HepG2 (cell line): ENCODE results near the gene FKBP8. TPM values are rescaled to one million over a fixed set of nuclear protein-coding genes. Genes with fewer than 3 reads are reported as not detected.

Source experiments
- FOXC1 ChIP-seq: sonication (generic); formaldehyde crosslinking; IDR thresholded peaks from 2 replicates; pipeline ENCODE4 v1.8.0; 2022; ENCODE audit warnings: mild to moderate bottlenecking, missing genetic modification reagents, borderline replicate concordance
- FOXJ3 ChIP-seq: sonication (generic); formaldehyde crosslinking; IDR thresholded peaks from 2 replicates; pipeline ENCODE4 v1.4.0; 2020; ENCODE audit warnings: missing genetic modification reagents, mild to moderate bottlenecking, borderline replicate concordance
- GABPB1 ChIP-seq: IDR thresholded peaks from 2 replicates; pipeline ENCODE4 v1.6.1; 2016; ENCODE audit warnings: mild to moderate bottlenecking, missing genetic modification reagents, moderate library complexity, missing compliant biosample characterization
- HNF4G ChIP-seq, 2 experiments: sonication (generic) in 1 of 2; formaldehyde crosslinking in 1 of 2; IDR thresholded peaks; 2 replicates each; pipeline versions ENCODE4 v1.4.0 to v1.6.1; 2011 to 2020; ENCODE audit warnings: borderline replicate concordance in 2 of 2, low read depth in 2 of 2, mild to moderate bottlenecking in 2 of 2, low read length in 1 of 2, missing genetic modification reagents in 1 of 2, moderate library complexity in 1 of 2
- IRF2 ChIP-seq: IDR thresholded peaks from 2 replicates; pipeline ENCODE4 v1.6.1; 2018; ENCODE audit warnings: missing genetic modification reagents, missing compliant biosample characterization
- KAT8 ChIP-seq: IDR thresholded peaks from 2 replicates; pipeline ENCODE4 v1.6.1; 2016; ENCODE audit warnings: missing genetic modification reagents, missing compliant biosample characterization
- KMT2A ChIP-seq: sonication (generic); formaldehyde crosslinking; IDR thresholded peaks from 2 replicates; pipeline ENCODE4 v1.4.0; 2020; ENCODE audit warnings: missing genetic modification reagents
- NCOA2 ChIP-seq: sonication (generic); formaldehyde crosslinking; IDR thresholded peaks from 2 replicates; pipeline ENCODE4 v1.8.0; 2022; ENCODE audit warnings: inconsistent platforms
- RXRB ChIP-seq: IDR thresholded peaks from 2 replicates; pipeline ENCODE4 v1.6.1; 2016; ENCODE audit warnings: borderline replicate concordance, missing genetic modification reagents, missing compliant biosample characterization
- SETDB1 ChIP-seq: sonication (generic); formaldehyde crosslinking; IDR thresholded peaks from 2 replicates; pipeline ENCODE4 v1.5.1; 2020; ENCODE audit warnings: missing genetic modification reagents, mild to moderate bottlenecking, borderline replicate concordance
- TARDBP ChIP-seq: sonication (generic); formaldehyde crosslinking; IDR thresholded peaks from 2 replicates; pipeline ENCODE4 v1.8.0; 2022; ENCODE audit warnings: mild to moderate bottlenecking, missing genetic modification reagents
- TCF7 ChIP-seq: sonication (generic); IDR thresholded peaks from 2 replicates; pipeline ENCODE4 v1.6.1; 2016; ENCODE audit warnings: antibody characterized with exemption, low read depth
- TCF7L2 ChIP-seq: IDR thresholded peaks from 2 replicates; pipeline ENCODE4 v1.6.1; 2011; ENCODE audit warnings: mild to moderate bottlenecking, low read depth, low read length, moderate library complexity
- ZBTB38 ChIP-seq: sonication (generic); formaldehyde crosslinking; IDR thresholded peaks from 2 replicates; pipeline ENCODE4 v1.5.1; 2020; ENCODE audit warnings: mild to moderate bottlenecking, missing genetic modification reagents
- ZFYVE20 ChIP-seq: sonication (generic); formaldehyde crosslinking; IDR thresholded peaks from 2 replicates; pipeline ENCODE4 v1.8.0; 2023; ENCODE audit warnings: low read depth, mild to moderate bottlenecking, moderate library complexity, missing genetic modification reagents, borderline replicate concordance
- ZNF274 ChIP-seq: sonication (generic); formaldehyde crosslinking; IDR thresholded peaks from 2 replicates; pipeline ENCODE4 v1.5.1; 2020; ENCODE audit warnings: mild to moderate bottlenecking, missing genetic modification reagents
- ZNF3 ChIP-seq: IDR thresholded peaks from 2 replicates; pipeline ENCODE4 v1.7.0; 2017; ENCODE audit warnings: inconsistent platforms
- ZNF549 ChIP-seq: sonication (generic); formaldehyde crosslinking; IDR thresholded peaks from 2 replicates; pipeline ENCODE4 v1.5.0; 2020; ENCODE audit warnings: missing genetic modification reagents
- ZNF557 ChIP-seq: sonication (generic); formaldehyde crosslinking; IDR thresholded peaks from 2 replicates; pipeline ENCODE4 v1.4.0; 2020; ENCODE audit warnings: missing genetic modification reagents
- ZNF652 ChIP-seq: IDR thresholded peaks from 2 replicates; pipeline ENCODE4 v1.6.1; 2016; ENCODE audit warnings: low read depth, borderline replicate concordance
- ZNF879 ChIP-seq: sonication (generic); formaldehyde crosslinking; IDR thresholded peaks from 2 replicates; pipeline ENCODE4 v1.8.1; 2023; ENCODE audit warnings: missing genetic modification reagents
- polyA plus RNA-seq, 8 experiments: library from polyadenylated mRNA; depleted of rRNA in 3 of 8; stranded (reverse) in 7 of 8; unstranded in 1 of 8; fragments of >200 nt; fragmentation: Illumina TruSeq in 4 of 8; extraction: Trizol in 4 of 8; gene quantifications; 2 replicates each; pipeline versions ENCODE4 v1.2.1 to v1.2.3, GENCODE V29; 2011 to 2016; ENCODE audit warnings: low read depth in 4 of 8, missing spikeins in 1 of 8, mixed read lengths in 1 of 8; ENCODE audit not compliant: insufficient read depth in 1 of 8
- total RNA-seq, 5 experiments: library from RNA; depleted of rRNA; stranded (reverse); fragments of >200 nt; fragmentation: Illumina TruSeq; extraction: Trizol; gene quantifications; 2 replicates each; pipeline ENCODE4 v1.2.3, GENCODE V29; 2016; ENCODE audit warnings: low read depth in 1 of 5
- TF ChIP-seq, protein P1 (sequence below): sonication (generic); formaldehyde crosslinking; IDR thresholded peaks from 2 replicates; pipeline ENCODE4 v1.4.0; 2020; ENCODE audit warnings: missing genetic modification reagents, mild to moderate bottlenecking, borderline replicate concordance
- TF ChIP-seq, protein P2 (sequence below): sonication (generic); formaldehyde crosslinking; IDR thresholded peaks from 2 replicates; pipeline ENCODE4 v1.4.0; 2020; ENCODE audit warnings: mild to moderate bottlenecking, low read depth, missing genetic modification reagents
- TF ChIP-seq, protein P3 (sequence below): sonication (generic); formaldehyde crosslinking; IDR thresholded peaks from 2 replicates; pipeline ENCODE4 v1.5.0; 2020; ENCODE audit warnings: missing genetic modification reagents, mild to moderate bottlenecking, borderline replicate concordance
- TF ChIP-seq, protein P4 (sequence below): sonication (generic); formaldehyde crosslinking; IDR thresholded peaks from 2 replicates; pipeline ENCODE4 v1.4.0; 2020; ENCODE audit warnings: mild to moderate bottlenecking, missing genetic modification reagents

FKBP8 gene
- total and polyA plus RNA-seq, 2 of the 13 experiments (the other 11 are each of a cell fraction or from before 2014, with no cell fraction given): 81.7 to 93.9 TPM

DNA sequence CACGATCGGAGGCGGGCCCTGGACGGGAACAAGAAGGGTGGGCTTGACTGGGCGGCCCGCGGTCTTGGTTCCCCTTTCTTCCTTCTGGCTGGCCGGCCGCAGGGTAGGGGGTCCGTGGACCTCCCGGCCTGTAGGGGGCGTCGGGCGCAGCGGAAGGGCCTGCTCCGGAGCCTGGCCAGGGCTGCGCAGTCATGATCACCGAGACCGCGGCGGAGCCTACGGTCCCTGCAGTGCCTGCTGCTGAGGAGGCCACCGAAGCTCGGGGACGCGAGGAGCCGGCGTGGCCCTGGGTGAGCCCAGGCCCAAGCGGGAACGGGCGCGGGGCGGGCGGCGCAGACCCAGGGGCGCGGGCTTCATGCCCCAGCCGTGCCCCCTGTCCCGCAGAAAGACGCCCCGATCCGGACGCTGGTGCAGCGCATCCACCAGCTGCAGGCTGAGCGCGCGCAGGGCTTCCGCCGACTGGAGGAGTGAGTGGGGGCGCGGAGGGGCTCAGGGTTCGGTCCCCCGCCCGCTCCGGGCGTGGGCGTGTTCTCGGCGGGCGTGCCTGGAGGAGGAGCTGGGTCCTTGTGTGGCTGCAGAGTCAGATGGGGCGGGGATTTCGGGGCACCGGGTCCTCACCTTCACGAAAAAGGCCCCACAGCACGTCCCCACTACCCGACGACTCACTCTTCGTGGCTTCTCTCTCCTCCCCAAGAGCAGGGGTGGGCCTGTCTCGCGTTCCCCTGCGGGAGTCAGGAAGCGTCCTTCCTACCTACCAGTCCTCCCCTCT is 45.4 kb upstream of the FKBP8 start, which contains the start of gene REX1BD (continued):
- TF ChIP-seq, protein P1, sequence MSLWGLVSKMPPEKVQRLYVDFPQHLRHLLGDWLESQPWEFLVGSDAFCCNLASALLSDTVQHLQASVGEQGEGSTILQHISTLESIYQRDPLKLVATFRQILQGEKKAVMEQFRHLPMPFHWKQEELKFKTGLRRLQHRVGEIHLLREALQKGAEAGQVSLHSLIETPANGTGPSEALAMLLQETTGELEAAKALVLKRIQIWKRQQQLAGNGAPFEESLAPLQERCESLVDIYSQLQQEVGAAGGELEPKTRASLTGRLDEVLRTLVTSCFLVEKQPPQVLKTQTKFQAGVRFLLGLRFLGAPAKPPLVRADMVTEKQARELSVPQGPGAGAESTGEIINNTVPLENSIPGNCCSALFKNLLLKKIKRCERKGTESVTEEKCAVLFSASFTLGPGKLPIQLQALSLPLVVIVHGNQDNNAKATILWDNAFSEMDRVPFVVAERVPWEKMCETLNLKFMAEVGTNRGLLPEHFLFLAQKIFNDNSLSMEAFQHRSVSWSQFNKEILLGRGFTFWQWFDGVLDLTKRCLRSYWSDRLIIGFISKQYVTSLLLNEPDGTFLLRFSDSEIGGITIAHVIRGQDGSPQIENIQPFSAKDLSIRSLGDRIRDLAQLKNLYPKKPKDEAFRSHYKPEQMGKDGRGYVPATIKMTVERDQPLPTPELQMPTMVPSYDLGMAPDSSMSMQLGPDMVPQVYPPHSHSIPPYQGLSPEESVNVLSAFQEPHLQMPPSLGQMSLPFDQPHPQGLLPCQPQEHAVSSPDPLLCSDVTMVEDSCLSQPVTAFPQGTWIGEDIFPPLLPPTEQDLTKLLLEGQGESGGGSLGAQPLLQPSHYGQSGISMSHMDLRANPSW: peak; percentile 73; the same call in 1 of the 2 replicates
- TF ChIP-seq, protein P2, sequence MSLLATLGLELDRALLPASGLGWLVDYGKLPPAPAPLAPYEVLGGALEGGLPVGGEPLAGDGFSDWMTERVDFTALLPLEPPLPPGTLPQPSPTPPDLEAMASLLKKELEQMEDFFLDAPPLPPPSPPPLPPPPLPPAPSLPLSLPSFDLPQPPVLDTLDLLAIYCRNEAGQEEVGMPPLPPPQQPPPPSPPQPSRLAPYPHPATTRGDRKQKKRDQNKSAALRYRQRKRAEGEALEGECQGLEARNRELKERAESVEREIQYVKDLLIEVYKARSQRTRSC (CRISPR knock-in tag): peak; percentile 30; the same call in 1 of the 2 replicates
- TF ChIP-seq RXRB (CRISPR knock-in tag) (peak; percentile 73), NCOA2 (CRISPR knock-in tag) (peak; percentile 41), ZNF557 (CRISPR knock-in tag) (no peak; the same call in none of the 2 replicates), ZBTB38 (CRISPR knock-in tag) (no peak; the same call in 1 of the 2 replicates), ZNF3 (CRISPR knock-in tag) (peak; percentile 92), ZFYVE20 (CRISPR knock-in tag) (0 out of 2 replicates have a peak, but pooled peaks have one; percentile 49), GABPB1 (peak; percentile 91), ZNF274 (0 out of 2 replicates have a peak, but pooled peaks have one; percentile 26), TCF7 (no peak), SETDB1 (CRISPR knock-in tag) (no peak), TARDBP (CRISPR knock-in tag) (no peak; the same call in 1 of the 2 replicates), IRF2 (CRISPR knock-in tag) (peak; percentile 76; the same call in 1 of the 2 replicates), HNF4G (IDR thresholded peaks at IDR 0.05; ENCODE audit: borderline replicate concordance, low read depth, low read length) (0 out of 2 replicates have a peak, but pooled peaks have one; percentile 3), HNF4G (CRISPR knock-in tag; IDR thresholded peaks at IDR 0.05; ENCODE audit: borderline replicate concordance, low read depth) (0 out of 2 replicates have a peak, but pooled peaks have one; percentile 24), ZNF549 (CRISPR knock-in tag) (no peak), FOXC1 (no peak), ZNF652 (CRISPR knock-in tag) (no peak), KMT2A (CRISPR knock-in tag) (peak; percentile 52; the same call in 1 of the 2 replicates), KAT8 (CRISPR knock-in tag) (peak; percentile 76), ZNF879 (peak; percentile 52; the same call in 1 of the 2 replicates), TCF7L2 (no peak), FOXJ3 (CRISPR knock-in tag) (no peak)
- TF ChIP-seq, protein P3, sequence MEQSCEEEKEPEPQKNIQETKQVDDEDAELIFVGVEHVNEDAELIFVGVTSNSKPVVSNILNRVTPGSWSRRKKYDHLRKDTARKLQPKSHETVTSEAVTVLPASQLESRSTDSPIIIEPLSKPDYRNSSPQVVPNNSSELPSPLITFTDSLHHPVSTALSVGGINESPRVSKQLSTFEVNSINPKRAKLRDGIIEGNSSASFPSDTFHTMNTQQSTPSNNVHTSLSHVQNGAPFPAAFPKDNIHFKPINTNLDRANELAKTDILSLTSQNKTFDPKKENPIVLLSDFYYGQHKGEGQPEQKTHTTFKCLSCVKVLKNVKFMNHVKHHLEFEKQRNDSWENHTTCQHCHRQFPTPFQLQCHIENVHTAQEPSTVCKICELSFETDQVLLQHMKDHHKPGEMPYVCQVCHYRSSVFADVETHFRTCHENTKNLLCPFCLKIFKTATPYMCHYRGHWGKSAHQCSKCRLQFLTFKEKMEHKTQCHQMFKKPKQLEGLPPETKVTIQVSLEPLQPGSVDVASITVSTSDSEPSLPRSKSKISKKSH (CRISPR knock-in tag): no peak
- TF ChIP-seq, protein P4, sequence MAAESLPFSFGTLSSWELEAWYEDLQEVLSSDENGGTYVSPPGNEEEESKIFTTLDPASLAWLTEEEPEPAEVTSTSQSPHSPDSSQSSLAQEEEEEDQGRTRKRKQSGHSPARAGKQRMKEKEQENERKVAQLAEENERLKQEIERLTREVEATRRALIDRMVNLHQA: no peak
